ENCODE data around the gene NHERF2.

Gene NHERF2

DNA sequence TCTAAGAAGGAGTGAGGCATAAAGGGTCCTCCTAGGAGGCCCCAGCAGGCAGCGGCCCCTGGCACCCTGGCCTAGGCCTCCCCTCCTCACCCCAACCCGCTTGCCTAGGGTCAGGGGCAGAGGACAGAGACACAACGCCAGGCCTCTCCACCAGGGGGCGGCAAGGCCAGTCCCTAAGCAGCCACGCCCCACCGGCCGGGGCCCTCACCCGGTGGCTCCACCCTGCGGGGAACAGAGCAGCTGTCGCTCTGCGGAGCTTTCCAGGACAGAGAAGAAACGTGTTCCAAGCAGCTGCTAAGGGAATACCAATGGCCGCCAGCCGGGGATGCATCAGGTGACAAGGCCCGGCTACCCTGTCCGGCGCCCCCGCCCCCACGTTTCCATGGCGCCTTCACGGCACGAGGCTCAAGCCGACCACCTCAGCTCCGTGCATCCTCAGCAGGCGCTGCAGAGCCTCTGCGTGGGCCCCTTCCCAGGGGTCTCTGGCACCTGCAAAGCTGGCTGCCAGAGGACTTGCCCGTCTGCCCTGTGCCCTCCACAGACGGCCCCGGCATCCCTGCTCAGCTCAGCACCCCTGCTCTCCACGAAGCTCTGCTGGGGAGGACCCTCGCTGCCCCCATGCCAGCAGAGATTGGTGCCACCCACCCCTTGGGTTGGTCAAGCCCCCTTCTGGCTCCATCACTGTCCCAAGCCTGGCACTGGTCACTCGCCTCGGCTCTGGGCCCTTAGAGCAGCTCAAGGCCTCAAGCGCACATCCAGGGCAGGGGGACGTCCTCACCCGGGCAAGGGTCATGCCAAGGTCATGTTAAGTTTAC is 22.7 kb upstream of the NHERF2 start:
- Histone ChIP-seq H3K27ac (no peak overlapping the region), H3K4me3 (ENCODE audit: low read depth, low read length) (no peak overlapping the region), H3K27me3 (replicated peaks) (no peaks in the 10 kb centered on the region), H3K36me3 (replicated peaks) (peaks cover 46% of the 10 kb centered on the region)
- peak; percentile 80 for DNase-seq
- in situ Hi-C loops (cut with HindIII; ENCODE audit: low pct_ligation_motif_present, low sequenced_read_pairs) = no loop called here
- TF ChIP-seq, protein P1, sequence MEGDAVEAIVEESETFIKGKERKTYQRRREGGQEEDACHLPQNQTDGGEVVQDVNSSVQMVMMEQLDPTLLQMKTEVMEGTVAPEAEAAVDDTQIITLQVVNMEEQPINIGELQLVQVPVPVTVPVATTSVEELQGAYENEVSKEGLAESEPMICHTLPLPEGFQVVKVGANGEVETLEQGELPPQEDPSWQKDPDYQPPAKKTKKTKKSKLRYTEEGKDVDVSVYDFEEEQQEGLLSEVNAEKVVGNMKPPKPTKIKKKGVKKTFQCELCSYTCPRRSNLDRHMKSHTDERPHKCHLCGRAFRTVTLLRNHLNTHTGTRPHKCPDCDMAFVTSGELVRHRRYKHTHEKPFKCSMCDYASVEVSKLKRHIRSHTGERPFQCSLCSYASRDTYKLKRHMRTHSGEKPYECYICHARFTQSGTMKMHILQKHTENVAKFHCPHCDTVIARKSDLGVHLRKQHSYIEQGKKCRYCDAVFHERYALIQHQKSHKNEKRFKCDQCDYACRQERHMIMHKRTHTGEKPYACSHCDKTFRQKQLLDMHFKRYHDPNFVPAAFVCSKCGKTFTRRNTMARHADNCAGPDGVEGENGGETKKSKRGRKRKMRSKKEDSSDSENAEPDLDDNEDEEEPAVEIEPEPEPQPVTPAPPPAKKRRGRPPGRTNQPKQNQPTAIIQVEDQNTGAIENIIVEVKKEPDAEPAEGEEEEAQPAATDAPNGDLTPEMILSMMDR (IDR thresholded peaks at IDR 0.05; ENCODE audit: low read depth, low read length, missing control alignments) = peak; percentile 98

DNA sequence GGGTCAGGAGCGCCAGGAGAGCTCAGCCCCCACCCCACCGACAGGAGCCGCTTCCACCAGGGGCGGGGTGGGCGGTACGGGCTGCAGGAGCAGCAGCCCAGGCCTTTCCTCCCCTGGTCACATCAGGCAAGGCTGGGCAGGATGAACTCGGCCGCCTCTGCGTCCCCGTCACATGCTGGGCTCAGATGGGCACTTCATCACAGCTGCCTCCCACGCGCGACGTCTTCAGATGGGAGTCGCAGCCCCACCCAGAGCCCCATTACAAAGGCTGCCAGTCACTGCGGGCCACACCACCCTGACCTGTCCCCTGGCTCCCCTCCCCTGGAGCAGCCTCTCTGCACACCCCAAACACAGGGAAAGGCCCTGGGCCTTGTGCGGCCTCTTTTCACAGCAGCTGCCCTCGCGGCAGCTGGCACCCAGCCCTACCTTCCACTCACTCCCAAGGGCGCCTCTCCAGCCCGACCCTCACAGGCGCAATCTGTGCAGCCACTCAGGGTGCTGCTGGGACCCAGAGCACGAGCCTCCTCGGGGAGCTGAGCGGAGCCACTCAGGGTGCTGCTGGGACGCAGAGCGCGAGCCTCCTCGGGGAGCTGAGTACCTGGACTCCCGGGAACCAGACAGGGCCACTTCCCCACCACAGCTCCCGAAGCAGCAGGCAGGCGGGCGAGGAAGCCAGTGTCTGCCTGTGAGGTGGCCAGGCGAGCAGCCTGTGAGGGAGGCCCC is 21.7 kb upstream of the NHERF2 start:
- in situ Hi-C loops (cut with HindIII; ENCODE audit: low pct_ligation_motif_present, low sequenced_read_pairs) = no loop called here
- H3K36me3 ChIP-seq (replicated peaks) = peaks cover 37% of the 10 kb centered on the region
- TF ChIP-seq, protein P1 (IDR thresholded peaks at IDR 0.05; ENCODE audit: low read depth, low read length, missing control alignments) = no peak

DNA sequence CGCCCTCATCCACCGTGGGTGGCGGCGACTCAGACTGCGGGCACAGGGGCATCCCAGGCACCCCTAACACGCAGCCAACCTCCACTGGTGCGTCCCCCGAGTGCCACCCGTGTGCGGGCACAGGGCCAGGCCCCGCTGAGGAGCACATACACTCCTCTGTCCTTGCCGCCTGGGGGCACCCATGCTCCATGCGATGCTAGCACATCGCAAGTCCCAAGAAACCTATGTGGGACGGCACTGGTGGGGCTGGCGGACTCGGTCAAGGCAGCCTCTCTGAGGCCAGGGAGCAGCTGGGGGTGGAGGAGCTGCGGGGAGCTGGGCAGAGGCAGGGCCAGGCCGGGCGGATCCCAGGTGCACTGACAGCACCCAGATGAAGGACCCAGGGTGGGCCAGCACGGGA is 21.1 kb upstream of the NHERF2 start:
- no peaks in the 10 kb centered on the region for H3K27me3 ChIP-seq (replicated peaks)
- no peak overlapping the region for H3K4me3 ChIP-seq (ENCODE audit: low read depth, low read length)
- no peak for DNase-seq
- TF ChIP-seq, protein P1 (IDR thresholded peaks at IDR 0.05; ENCODE audit: low read depth, low read length, missing control alignments) = peak; percentile 54
- no peak overlapping the region for H3K27ac ChIP-seq
- in situ Hi-C loops (cut with HindIII; ENCODE audit: low pct_ligation_motif_present, low sequenced_read_pairs) = no loop called here
- peaks cover 30% of the 10 kb centered on the region for H3K36me3 ChIP-seq (replicated peaks)

More for the DNA sequence above, 21.7 kb upstream of the NHERF2 start:
- H3K4me3 ChIP-seq (ENCODE audit: low read depth, low read length) = no peak overlapping the region
- H3K27ac ChIP-seq = no peak overlapping the region
- DNase-seq = no peak
- H3K27me3 ChIP-seq (replicated peaks) = no peaks in the 10 kb centered on the region

DNA sequence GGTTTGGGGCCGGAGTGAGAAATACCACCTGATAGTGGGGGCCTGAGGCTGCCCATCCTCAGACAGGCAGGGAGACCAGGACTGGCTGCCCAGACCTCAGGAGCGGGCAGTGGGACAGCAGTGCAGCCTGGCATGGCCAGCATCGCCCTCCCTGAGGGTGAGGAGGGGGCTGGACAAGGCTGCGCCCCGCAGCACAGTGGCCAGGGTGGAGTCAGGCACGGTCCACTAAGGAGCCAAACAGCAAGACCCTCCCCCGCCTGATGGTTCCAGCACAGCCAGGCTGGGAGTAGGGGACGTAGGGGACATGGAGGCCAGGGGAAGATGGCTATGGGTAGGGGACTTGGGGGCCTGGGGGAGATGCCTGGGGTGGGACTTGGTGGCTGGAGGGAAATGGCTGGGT is 20.4 kb upstream of the NHERF2 start:
- H3K4me3 ChIP-seq (ENCODE audit: low read depth, low read length) = no peak overlapping the region
- TF ChIP-seq, protein P1 (IDR thresholded peaks at IDR 0.05; ENCODE audit: low read depth, low read length, missing control alignments) = no peak
- H3K27ac ChIP-seq = no peak overlapping the region
- H3K36me3 ChIP-seq (replicated peaks) = peaks cover 24% of the 10 kb centered on the region
- in situ Hi-C loops (cut with HindIII; ENCODE audit: low pct_ligation_motif_present, low sequenced_read_pairs) = no loop called here
- no peaks in the 10 kb centered on the region for H3K27me3 ChIP-seq (replicated peaks)
- DNase-seq = no peak

DNA sequence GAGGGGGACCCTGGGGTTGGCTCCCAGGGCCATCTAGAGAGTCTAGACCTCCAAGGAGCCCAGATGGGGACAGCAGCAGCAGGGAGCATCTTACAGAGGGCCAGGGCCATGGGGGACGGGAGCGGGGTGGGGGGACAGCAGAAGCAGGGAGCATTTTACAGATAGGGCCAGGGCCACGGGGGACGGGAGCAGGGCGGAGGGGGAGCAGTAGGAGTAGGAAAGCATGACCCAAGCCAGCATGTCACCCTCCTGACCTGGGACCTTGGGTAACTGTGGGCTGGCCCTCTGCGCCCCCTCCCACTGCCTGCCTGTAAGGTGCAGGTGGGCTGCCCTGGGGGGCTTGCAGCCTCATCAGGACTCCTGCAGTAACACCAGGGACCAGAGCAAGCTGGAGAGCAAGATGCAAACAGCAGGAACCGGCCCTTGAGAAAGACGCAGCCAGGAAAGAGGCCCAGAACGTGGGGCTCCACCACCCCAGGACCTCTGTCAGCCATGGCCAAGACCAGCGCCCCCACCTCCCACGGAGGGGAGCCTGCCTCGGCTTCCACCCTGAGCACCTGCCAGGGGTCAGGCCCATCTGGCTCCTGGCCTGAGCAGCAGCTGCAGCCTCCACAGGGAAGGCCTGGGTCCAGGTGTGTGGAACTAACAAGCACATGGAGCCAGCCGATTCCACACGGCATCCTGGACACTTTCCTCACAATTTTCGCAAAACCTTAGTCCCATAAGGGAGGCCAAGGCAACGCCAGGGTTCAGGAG is 19.4 kb upstream of the NHERF2 start:
- Histone ChIP-seq H3K4me3 (ENCODE audit: low read depth, low read length) (peak overlapping the region; percentile 73), H3K27me3 (replicated peaks) (no peaks in the 10 kb centered on the region), H3K36me3 (replicated peaks) (peaks cover 14% of the 10 kb centered on the region), H3K27ac (no peak overlapping the region)
- in situ Hi-C loops (cut with HindIII; ENCODE audit: low pct_ligation_motif_present, low sequenced_read_pairs) = no loop called here
- TF ChIP-seq, protein P1 (IDR thresholded peaks at IDR 0.05; ENCODE audit: low read depth, low read length, missing control alignments) = no peak
- DNase-seq = no peak
